Uterus (tissue), 2 donors: ENCODE data around the gene CACNA2D2.

ENCODE experiments used
- POLR2A ChIP-seq, 2 donors: fragments of 450-650 bp; IDR thresholded peaks; one replicate each; pipeline ENCODE4 v1.6.1; 2016; ENCODE audit warnings: antibody characterized with exemption in 2 of 2, mild to moderate bottlenecking in 1 of 2, moderate library complexity in 1 of 2
- TF ChIP-seq, protein P1 (sequence below), 4 experiments: fragments of 200-600 bp in 2 of 4; fragments of 450-650 bp in 2 of 4; sonication (generic) in 2 of 4; IDR thresholded peaks; one replicate each; pipeline ENCODE4 v1.5.1; 2016 to 2019; ENCODE audit warnings: antibody characterized with exemption in 4 of 4, mild to moderate bottlenecking in 2 of 4, moderate library complexity in 1 of 4

- TF ChIP-seq, protein P1, sequence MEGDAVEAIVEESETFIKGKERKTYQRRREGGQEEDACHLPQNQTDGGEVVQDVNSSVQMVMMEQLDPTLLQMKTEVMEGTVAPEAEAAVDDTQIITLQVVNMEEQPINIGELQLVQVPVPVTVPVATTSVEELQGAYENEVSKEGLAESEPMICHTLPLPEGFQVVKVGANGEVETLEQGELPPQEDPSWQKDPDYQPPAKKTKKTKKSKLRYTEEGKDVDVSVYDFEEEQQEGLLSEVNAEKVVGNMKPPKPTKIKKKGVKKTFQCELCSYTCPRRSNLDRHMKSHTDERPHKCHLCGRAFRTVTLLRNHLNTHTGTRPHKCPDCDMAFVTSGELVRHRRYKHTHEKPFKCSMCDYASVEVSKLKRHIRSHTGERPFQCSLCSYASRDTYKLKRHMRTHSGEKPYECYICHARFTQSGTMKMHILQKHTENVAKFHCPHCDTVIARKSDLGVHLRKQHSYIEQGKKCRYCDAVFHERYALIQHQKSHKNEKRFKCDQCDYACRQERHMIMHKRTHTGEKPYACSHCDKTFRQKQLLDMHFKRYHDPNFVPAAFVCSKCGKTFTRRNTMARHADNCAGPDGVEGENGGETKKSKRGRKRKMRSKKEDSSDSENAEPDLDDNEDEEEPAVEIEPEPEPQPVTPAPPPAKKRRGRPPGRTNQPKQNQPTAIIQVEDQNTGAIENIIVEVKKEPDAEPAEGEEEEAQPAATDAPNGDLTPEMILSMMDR (IDR thresholded peaks at IDR 0.05) = no peak
- TF ChIP-seq POLR2A (IDR thresholded peaks at IDR 0.05) = no peak
These were observed 18.7 kb downstream of the CACNA2D2 start for GRCh38 chr3:50484722-50485121.
